ENCODE results near the gene HEATR1.
"Not testable (repeated sequence)": the region's sequence is repeated elsewhere in the genome, so short reads cannot be mapped to it uniquely, and the experiment has no call there.

Gene HEATR1

GRCh38 chr1:236581528-236581927 is 22.8 kb downstream of the HEATR1 start:
- DNase-seq = no peak

GRCh38 chr1:236580404-236580803 is 23.9 kb downstream of the HEATR1 start:
- not testable (repeated sequence) for DNase-seq

- DNase-seq = no peak
These were observed 25.7 kb downstream of the HEATR1 start for GRCh38 chr1:236578661-236579060.

- not testable (repeated sequence) for DNase-seq
These were observed 27.3 kb downstream of the HEATR1 start for GRCh38 chr1:236577041-236577440.

- DNase-seq = no peak
These were observed 28.3 kb downstream of the HEATR1 start for GRCh38 chr1:236576004-236576403.

- no peak for DNase-seq
These were observed 28.8 kb downstream of the HEATR1 start for GRCh38 chr1:236575523-236575922.

- DNase-seq = no peak
These were observed 35.9 kb downstream of the HEATR1 start for GRCh38 chr1:236568285-236568894.

GRCh38 chr1:236565530-236565929 is 38.8 kb downstream of the HEATR1 start:
- no peak for DNase-seq

- no peak for DNase-seq
These were observed 42.3 kb downstream of the HEATR1 start for GRCh38 chr1:236561976-236562375.

- no peak for DNase-seq
These were observed 44.0 kb downstream of the HEATR1 start for GRCh38 chr1:236560213-236560771.

GRCh38 chr1:236558846-236559245 is 45.5 kb downstream of the HEATR1 start:
- no peak for DNase-seq

GRCh38 chr1:236558081-236558480 is 46.2 kb downstream of the HEATR1 start:
- DNase-seq = no peak

GRCh38 chr1:236556606-236557005 is 47.7 kb downstream of the HEATR1 start:
- DNase-seq = no peak

- no peak for DNase-seq
These were observed 50.9 kb downstream of the HEATR1 start for GRCh38 chr1:236553370-236553769.

- no peak for DNase-seq
These were observed 51.4 kb downstream of the HEATR1 start for GRCh38 chr1:236552901-236553300.

- no peak for DNase-seq
These were observed 52.2 kb downstream of the HEATR1 start for GRCh38 chr1:236552096-236552495.

- no peak for DNase-seq
These were observed 53.1 kb downstream of the HEATR1 start for GRCh38 chr1:236550961-236551851.

- DNase-seq = no peak
These were observed 55.9 kb downstream of the HEATR1 start for GRCh38 chr1:236548452-236548851.

- no peak for DNase-seq
These were observed 58.6 kb downstream of the HEATR1 start for GRCh38 chr1:236545621-236546169.

GRCh38 chr1:236543065-236543669 is 61.1 kb downstream of the HEATR1 start:
- DNase-seq = no peak

- no peak for DNase-seq
These were observed 62.6 kb downstream of the HEATR1 start for GRCh38 chr1:236541710-236542109.

GRCh38 chr1:236540813-236541465 is 63.4 kb downstream of the HEATR1 start:
- no peak for DNase-seq

GRCh38 chr1:236536540-236536939 is 67.8 kb downstream of the HEATR1 start:
- DNase-seq = no peak
